SH-SY5Y (cell line): ENCODE data around the gene RIMS1.

Experiments
- GATA2 ChIP-seq: IDR thresholded peaks from 2 replicates; pipeline ENCODE4 v1.6.1; 2011; ENCODE audit warnings: mild to moderate bottlenecking, low read depth, low read length
- GATA3 ChIP-seq: IDR thresholded peaks from 2 replicates; pipeline ENCODE4 v1.6.1; 2011; ENCODE audit warnings: low read depth, mild to moderate bottlenecking, low read length, moderate library complexity

The RIMS1 gene

GRCh38 chr6:72350296-72350881 lies 464.0 kb downstream of the RIMS1 start:
- TF ChIP-seq GATA2, result no peak
- no peak for TF ChIP-seq GATA3

DNA sequence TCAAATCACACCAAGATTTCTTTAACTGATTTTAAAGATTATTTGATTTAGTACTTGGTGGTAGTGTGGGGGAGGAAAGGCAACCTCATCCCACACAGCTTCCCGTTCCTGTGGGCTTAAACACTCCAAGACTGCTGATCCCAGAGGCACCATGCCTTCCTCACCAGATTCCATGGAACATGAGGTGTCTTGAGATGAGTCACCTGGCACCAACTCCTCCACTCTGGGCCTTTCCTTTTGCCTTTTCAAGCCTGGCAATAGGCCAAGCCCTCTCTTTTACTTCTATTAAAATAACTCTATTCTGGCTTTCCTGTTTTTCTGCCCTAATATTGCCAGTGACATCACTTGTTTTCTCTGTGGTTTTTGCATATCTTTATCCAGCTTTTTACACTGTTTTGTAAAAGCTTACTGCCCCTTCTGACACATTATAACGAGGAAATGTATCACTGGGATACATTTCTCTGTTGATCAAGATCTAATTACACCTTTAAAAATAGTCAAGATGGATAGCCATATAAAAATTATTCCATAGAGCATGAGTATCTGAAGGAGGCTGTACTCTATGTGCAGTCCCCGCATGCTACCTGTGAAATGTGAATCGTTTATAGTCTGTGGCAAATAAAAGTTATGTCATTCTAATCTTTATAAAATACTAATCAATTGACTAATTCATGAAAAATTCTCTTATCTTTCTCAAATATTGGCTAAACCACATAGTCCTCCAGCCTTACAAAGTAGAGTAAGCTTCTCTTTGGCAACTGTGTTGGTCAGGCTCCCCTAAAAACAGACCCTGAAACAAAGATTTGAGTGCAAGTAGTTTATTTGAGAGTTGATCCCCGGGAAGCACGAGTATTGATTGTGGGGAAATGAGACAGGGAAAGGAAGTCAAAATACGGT lies 477.7 kb downstream of the RIMS1 start:
- TF ChIP-seq GATA2, result no peak

DNA sequence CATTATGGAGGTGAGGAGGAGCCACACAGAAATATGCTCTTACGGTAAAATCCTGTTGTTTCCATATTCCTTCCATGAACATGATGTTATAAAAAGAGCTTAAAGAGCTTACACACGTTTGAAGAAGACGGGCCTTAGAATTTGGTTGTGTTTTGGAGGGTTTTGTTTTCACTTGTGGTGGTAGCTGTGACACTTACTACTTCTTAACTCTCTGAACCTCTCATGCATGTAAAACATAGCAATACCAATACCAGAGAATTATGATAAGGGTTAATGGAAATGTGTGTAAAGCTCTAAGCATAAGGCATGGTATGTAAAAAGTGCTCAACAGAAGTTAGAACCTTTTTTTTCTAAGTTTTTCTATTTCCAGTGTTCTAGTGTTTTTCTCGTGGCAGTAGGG lies 479.4 kb downstream of the RIMS1 start:
- TF ChIP-seq GATA2, result no peak
- TF ChIP-seq GATA3, result no peak

DNA sequence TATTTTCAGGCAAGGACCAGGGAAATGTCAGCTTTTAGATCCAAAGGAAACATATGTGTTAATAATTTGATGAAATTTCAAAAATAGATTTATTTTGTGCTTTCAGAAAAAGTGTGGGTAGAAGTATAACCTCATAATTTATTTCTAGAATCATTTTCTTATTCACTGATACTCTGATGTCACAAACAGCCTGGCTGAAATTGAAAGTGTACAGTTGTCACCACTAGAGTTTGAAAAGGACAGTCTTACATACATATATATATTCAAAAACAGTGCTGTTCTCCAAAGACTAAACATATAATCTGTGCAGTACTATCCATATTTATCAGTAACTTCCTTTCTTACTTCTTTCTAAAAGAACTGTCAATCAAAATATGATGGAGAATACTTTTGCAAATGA lies 481.1 kb downstream of the RIMS1 start:
- TF ChIP-seq GATA2 (no peak), GATA3 (no peak)

DNA sequence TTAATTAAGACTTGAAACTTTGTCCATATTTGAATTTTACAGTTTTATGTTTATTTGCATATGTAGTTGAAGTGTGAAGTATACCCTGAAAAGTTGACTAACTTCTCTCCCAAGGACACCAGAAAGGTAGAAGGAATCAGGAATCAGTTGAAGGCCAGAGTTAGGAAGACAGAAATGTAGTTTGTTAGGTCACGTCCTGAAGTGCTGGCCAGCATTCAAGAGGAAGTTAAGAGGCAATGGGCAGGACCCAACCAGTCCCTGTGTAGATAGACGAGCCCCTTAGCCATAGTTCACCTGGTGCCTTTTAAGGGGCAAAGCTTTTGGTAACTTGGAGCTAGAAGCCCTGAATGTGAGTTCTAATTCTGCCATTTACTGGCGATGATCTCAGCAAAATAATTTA lies 485.1 kb downstream of the RIMS1 start:
- no peak for TF ChIP-seq GATA2

DNA sequence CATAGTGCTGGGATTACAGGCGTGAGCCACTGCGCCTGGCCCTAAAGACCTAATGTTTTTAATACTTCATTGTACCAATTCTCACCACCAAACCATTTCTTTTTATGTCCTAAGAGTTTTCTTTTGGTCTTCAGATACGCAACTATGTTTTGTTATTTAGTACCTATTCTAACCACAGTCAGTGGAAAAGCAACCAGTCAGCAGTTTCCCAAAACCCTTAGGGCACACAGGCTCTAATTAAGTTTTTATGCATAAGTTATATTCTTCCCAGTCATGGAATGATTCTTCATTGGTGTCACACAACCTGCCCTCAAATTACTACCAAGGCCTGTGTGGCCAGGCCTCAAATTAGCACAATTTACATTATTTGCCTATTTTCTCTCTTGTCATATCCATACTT lies 487.8 kb downstream of the RIMS1 start:
- TF ChIP-seq GATA3 (no peak), GATA2 (no peak)

DNA sequence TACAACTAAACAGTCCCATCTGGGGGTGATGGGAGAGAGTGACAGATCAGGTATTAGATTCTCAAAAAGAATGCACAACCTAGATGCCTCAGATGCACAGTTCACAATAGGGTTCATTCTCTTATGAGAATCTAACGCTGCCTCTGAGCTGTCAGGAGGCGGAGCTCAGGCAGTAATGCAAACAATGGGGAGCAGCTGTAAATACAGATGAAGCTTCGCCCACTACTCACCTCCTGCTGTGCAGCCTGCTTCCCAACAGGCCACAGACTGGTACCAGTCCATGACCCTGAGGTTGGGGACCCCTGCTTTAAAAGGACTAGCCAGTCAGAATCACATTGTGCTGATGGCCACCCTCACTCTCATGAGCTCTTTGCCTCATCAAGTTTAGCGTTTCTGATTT lies 488.5 kb downstream of the RIMS1 start:
- TF ChIP-seq GATA3, result no peak
- TF ChIP-seq GATA2, result no peak

DNA sequence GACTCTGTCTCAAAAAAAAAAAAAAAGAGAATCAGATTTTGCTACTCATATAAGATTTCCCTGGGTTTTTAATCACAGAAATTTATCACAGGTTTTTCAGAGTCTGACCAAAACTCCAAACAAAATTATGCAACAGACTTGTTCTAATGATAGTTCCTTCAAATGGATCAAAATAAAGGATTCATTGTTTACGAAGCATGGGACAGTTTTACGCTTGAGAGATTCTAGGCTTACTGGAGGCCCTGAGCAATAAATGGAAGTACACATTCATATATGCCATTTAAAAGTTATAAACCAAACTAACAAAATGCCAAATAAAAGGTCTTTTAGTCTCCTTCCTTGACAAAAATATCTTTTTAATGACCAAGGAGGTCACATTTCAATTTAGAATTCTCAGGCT lies 490.4 kb downstream of the RIMS1 start:
- TF ChIP-seq GATA3 (no peak), GATA2 (no peak)

DNA sequence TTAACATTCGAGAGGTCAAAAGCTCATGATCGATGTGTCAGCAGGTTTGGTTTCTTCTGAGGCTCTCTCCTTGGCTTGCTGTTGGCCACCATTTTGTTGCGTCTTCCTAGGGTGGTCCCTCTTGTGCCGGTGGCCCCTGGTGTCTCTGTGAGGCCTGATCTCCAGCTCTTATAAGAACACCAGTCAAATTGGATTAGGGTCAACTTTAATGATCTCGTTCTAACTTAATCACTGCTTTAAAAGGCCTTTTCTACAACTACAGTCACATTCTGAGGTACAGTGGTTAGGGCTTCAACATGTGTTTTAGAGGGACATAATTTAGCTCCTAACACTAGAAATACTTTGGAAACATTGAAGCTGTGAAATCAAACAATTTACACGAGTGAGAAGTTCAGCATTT lies 494.7 kb downstream of the RIMS1 start:
- TF ChIP-seq GATA3 (no peak), GATA2 (no peak)

DNA sequence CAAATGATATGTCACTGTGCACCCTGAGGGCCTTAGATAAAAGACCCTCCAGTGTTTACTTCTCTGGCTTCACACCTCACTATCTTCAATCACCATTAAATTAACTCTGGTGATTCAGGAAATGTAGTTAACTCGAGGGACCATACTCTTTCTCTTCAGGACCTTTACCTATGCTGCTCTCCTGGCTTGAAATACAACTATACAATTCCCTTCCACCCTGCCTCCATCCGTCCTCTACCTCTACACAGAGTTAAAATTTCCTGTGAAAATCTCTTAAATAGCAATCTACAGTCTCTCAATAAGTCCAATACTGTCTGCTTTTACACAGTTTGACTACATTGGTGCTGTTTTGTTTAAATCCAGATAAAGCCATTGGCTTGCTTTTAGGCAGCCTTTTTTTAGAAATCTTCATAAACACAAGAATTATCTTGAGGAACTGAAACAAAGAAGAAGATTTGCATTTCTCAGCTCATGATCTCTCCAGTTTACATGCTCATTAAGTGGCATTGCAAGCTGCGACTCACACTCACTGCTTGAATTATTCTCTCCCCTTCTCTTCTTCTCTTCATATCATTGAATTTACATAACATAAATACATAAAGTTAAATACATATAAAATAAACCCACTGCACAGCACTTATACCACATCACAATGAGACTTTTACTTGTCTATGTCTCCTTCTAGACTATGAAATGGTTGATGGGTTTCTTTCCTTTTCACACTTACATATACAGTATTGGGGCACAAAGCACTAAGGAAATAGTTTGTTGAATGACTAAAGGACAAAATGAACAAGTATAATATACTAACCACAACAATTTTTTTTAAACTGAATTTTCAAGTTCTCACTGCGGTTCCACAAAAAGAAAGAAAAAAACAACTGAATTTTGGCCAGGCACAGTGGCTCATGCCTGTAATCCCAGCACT lies 496.5 kb downstream of the RIMS1 start:
- TF ChIP-seq GATA2, result no peak

DNA sequence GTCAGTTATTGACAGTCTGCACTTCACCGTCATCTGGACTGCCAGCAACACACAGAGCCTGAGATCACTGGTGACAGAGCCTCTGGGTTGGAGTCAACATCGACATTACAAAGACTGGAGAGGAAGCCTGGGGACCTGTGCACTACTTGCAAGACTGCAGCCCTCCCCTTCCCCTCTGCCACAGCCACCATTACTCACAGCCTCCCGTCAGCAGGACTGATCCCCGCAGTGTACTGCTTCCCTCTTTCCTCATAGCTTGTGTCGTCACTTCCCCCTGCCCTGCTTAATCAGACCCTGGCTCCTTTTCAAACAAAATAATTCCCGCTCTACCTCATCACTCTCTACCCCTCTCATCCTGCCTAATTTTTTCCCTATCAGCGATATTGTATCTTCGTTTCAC lies 500.0 kb downstream of the RIMS1 start:
- TF ChIP-seq GATA2, result no peak
- no peak for TF ChIP-seq GATA3

DNA sequence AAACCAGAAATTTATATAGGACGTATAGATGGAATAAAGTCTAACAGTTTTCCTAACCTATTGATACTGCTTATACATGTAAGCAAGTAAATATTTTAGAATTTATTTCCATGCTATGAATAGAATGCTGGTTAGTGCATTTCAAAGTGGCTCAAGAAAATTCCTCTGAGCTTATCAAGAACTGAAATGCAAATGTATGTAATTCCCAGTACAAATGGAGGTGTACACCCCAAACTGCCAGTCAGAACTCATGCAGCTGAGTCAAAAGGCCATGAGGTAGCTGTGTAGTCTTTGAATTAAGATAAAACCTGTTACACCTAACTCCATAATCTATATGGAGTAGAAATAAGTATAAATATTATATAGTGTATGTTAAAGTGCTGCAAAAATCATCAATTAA lies 503.3 kb downstream of the RIMS1 start:
- TF ChIP-seq GATA3 (no peak), GATA2 (no peak)

DNA sequence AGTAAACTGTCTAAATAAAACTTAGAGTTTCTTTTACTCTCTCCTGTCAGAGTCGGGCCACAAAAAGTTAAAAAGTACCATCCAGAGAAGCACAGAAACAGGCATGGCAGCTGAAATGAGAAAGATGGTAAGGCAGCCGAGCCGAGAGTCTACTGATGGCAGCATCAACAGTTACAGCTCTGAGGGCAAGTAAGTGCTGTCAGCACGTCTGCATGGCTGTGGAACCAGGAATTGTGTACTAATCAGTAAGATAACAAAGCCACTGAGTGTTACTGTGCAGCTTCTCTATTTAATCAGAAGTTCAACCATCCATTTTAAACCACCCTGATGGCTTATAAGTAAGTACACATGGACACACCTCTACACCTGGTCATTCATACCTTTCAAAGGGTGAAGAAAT lies 504.2 kb downstream of the RIMS1 start:
- TF ChIP-seq GATA2 (no peak), GATA3 (no peak)

DNA sequence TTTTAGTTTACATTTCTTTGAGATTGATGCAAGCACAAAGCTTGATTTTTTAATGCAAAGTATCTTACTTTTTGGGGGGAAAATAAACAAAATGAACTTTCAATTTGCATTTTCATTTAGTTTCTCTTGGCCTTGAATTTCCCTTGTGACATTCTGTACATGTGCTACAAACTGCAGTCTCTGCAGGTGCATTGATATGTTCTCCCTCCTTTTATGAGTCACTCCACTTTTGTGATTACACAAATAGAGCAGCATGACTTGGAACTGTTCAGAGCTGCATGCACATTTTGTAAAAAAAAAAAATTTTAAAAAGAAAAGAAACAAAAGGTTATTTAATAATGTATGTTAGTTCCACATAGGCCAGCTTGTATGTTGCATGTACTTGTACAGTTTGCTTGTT lies 515.5 kb downstream of the RIMS1 start:
- TF ChIP-seq GATA3 (no peak), GATA2 (no peak)

GRCh38 chr6:72403413-72403812 lies 517.1 kb downstream of the RIMS1 start:
- TF ChIP-seq GATA3, result no peak
- no peak for TF ChIP-seq GATA2

DNA sequence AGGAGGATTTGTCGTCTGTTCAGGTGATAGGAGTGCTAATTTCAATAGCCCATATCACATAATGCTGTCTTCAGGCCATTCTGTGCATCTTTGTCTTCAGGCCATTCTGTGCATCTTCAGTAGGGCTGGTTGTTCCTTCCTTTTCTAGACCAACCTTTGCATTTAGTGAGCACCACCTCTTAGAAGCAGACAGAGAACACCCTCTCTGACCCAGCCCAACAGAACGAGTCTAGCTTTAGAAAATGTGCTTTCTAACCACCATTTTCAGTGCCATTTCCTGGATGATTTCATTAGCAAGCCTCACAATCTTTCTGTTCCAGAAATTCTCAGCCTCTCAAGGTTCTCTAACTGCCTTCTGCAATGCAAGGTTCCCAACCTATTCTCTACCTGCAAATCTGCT lies 520.2 kb downstream of the RIMS1 start:
- TF ChIP-seq GATA2 (no peak), GATA3 (no peak)
